ENCODE data around the gene IL10RA.
"Not testable (repeated sequence)": the region's sequence is repeated elsewhere in the genome, so short reads cannot be mapped to it uniquely, and the experiment has no call there.

The IL10RA gene

DNA sequence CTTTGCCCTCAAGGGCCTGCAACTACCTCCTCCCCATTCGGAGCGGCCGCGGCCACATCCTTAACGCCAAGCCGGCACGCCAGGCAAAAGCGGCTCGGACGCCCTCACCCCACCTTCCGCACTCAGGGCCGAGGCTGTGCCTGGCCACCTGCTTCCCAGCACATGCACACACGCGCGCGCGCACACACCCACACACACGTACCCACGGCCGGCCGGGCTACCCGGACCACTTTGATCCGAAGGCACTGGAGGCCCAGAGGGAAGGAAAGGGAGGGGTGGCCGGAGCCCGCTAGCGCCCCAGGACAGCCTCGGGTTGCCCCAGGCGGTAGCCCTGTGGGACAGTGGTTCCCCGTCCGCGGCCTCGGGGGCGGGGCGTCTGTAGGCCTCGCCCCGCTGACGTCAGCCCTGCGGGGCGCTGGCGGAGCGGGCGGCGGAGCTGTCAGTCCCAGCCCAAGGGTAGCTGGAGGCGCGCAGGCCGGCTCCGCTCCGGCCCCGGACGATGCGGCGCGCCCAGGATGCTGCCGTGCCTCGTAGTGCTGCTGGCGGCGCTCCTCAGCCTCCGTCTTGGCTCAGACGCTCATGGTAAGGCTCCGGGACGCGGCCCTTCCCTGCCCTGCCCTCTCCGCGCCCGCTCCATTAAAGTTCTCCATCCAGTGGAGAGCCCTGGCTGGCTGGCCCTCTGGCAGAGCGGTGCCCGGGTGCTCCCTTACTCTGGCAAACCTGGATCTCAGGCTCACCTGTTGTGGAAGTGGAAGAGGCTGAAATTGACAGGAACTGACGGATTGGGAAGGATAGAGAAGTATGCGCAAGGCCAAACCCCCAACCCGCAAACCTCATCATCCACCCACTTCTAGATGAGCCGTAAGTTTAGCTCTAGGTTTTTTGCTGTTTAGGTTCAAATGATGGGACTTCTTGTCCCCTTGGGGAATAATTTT, at the start of gene IL10RA:
Gene IL10RA, plus strand, starts transcription at position 442 of the 935 bp plus-strand sequence. Its CDS starts 74 bp downstream, at position 516.
- DNase-seq = no peak

- DNase-seq = no peak
Observed at GRCh38 chr11:117936973-117937372, 49.2 kb upstream of the IL10RA start.

GRCh38 chr11:117940736-117941135, 45.5 kb upstream of the IL10RA start:
- DNase-seq = no peak

GRCh38 chr11:117941163-117941707, 45.0 kb upstream of the IL10RA start:
- DNase-seq = no peak

- no peak for DNase-seq
Observed at GRCh38 chr11:117941976-117942654, 44.1 kb upstream of the IL10RA start.

DNA sequence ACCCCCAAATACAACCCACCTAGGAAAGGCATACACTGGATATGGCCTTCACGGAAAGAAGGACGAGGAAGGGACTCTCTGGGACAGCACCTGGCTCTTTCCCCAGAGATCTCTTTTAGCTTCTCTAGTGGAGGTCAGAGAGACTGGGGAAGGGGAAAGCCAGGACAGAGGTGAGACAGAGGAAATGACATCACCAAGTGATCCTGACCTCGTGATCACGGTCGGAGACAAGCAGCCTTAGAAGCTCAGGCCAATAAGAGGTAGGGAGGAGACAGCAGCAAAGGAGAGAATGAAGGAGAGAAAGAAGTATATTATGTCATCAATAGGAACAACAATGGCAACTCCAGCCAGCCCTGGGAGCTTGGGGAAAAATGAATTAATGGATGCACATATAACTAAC, 41.6 kb upstream of the IL10RA start:
- DNase-seq = no peak

DNA sequence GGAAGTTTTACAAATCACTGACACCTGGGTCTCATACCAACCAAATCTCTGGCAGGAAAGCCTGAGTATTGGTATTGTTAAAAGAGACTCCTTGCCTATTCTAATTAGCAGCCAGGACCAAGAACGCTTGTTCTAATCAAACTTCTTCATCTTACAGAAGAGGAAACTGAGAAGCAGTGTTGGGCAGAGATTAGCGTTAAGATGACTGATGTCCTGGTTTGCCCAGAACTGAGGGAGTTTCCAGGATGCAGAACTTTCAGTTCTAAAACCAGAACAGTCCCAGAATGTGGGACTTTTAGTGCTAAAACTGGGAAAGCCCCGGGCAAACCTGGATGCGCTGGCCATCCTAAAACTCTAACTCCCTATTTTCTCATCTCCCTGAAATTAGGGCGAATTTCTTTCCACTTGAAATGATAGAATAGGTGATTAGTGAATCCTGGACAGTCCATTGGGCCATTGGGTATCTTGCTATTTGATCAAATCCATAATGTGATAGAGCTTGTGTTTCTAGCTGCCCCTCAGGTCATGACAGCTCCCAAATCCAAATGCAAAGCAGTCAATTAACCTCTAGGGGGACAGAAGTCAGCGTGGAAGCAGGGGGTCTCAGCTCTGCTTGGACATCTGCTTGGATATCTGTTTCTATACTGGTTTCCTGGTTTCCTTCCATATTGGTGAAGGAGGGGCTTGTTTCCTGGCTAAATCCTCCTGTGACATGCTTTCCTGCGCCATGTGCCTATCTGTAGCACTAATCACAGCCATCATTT, 41.0 kb upstream of the IL10RA start:
- DNase-seq = no peak

GRCh38 chr11:117946156-117946841, 39.9 kb upstream of the IL10RA start:
- DNase-seq = no peak

- no peak for DNase-seq
Observed at GRCh38 chr11:117946842-117947526, 39.2 kb upstream of the IL10RA start.

DNA sequence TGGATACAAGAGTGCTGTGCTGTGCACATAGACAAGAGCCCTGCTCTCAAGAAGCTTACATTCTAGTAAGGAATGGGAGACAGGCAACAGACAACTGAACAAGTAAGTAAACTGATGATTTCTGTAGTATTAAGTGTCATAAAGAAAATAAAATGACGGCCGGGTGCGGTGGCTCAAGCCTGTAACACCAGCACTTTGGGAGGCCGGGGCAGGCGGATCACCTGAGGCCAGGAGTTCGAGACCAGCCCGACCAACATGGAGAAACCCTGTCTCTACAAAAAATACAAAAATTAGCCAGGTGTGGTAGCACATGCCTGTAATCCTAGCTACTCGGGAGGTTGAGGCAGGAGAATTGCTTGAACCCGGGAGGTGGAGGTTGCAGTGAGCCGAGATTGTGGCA, 38.4 kb upstream of the IL10RA start:
- DNase-seq = not testable (repeated sequence)

- not testable (repeated sequence) for DNase-seq
Observed at GRCh38 chr11:117948466-117948865, 37.7 kb upstream of the IL10RA start.

- no peak for DNase-seq
Observed at GRCh38 chr11:117949062-117949461, 37.1 kb upstream of the IL10RA start.

DNA sequence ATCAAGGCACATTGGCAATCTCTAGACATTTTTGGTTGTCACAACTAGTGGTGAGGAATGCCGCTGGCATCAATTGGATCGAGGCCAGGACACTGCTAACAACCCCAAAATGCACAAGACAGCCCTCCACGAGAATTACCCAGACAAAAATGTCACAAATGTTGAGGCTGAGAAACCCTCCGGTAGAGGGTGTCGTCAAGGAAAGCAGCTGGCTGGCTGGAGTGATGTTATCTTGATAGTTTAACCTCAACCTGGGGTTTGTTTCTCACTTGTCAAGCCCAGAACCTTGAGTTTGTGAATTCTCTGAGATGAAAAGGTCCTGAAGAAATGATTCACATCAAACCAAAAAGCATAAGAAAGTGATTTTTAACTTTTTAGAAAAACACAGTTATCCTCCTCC, 35.9 kb upstream of the IL10RA start:
- no peak for DNase-seq

GRCh38 chr11:117950993-117951961, 34.9 kb upstream of the IL10RA start:
- DNase-seq = no peak

DNA sequence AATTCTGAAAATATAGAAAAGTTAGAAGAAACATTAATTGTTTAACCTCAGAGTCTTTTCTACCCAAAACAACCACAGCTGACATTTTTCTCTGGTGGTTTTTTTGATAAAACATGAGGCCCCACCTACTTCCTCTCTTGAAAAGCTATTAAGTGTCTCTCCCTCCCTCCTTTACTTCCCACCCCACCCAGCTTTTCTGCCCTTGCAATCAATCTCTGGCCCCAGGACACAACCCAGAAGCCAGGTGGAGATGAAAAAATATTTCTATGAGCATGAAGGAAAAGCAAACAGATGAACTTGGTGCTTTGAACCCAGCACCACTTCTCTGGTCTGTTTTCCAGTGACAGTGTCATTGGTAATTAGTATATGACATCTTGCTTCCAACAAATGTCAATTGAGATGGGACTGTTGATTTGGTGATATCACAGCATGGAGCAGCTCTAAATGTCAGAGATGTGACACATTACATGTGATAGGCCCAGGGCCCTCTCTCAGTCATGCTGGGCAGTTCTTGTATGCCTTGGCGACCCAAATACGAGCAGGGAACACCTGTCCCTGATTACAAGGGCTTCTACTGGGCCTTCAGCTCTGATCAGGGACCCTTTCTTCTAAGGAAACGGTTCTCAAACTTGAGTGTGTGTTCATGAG, 33.0 kb upstream of the IL10RA start:
- DNase-seq = no peak

GRCh38 chr11:117958949-117959348, 27.2 kb upstream of the IL10RA start:
- DNase-seq = no peak

- no peak for DNase-seq
Observed at GRCh38 chr11:117959438-117960149, 26.6 kb upstream of the IL10RA start.

DNA sequence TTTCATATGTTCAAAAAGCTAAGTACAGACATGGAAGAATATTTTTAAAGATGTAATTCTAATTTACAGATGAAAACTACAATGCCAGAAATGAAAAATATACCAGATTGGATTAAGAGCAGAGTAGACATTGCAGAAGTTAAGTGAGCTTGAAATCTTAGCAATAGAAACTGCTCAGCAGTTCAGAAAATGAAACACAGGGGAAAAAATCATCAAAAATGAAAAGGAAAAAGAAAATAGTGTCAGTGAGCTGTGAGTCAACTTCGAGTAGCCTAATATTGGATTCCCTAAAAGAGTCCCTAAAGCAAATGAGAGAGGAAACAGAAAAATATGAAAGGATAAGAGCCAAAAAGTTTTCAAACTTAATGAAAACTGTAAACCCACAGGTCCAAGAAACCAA, 25.8 kb upstream of the IL10RA start:
- no peak for DNase-seq

DNA sequence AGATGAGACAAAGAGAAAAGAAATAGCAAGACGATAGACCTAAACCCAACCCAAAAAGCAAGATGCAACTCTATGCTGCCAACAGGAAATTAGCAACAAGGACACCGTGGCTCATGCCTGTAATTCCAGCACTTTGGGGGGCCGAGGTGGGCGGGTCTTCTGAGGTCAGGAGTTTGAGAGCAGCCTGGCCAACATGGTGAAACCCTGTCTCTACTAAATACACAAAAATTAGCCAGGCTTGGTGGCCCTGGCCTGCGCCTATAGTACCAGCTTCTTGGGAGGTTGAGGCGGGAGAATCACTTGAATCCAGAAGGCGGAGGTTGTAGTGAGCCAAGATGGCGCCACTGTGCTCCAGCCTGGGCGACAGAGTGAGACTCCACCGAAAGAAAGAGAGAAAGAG, 24.3 kb upstream of the IL10RA start:
- DNase-seq = no peak

All from cortex of kidney (tissue), 1 donor.